ENCODE measurements around the gene BAZ1B.
A peak's percentile ranks its signal among the peaks of the same experiment; 100 is the strongest.
"Not testable (repeated sequence)": the region's sequence is repeated elsewhere in the genome, so short reads cannot be mapped to it uniquely, and the experiment has no call there.

BAZ1B gene

GRCh38 chr7:73425356-73425983 lies 96.6 kb downstream of the BAZ1B start:
- no peak for DNase-seq (ENCODE audit: low read depth)

- no peak for DNase-seq (ENCODE audit: low read depth)
These were observed 97.6 kb downstream of the BAZ1B start for GRCh38 chr7:73424489-73424885.

DNA sequence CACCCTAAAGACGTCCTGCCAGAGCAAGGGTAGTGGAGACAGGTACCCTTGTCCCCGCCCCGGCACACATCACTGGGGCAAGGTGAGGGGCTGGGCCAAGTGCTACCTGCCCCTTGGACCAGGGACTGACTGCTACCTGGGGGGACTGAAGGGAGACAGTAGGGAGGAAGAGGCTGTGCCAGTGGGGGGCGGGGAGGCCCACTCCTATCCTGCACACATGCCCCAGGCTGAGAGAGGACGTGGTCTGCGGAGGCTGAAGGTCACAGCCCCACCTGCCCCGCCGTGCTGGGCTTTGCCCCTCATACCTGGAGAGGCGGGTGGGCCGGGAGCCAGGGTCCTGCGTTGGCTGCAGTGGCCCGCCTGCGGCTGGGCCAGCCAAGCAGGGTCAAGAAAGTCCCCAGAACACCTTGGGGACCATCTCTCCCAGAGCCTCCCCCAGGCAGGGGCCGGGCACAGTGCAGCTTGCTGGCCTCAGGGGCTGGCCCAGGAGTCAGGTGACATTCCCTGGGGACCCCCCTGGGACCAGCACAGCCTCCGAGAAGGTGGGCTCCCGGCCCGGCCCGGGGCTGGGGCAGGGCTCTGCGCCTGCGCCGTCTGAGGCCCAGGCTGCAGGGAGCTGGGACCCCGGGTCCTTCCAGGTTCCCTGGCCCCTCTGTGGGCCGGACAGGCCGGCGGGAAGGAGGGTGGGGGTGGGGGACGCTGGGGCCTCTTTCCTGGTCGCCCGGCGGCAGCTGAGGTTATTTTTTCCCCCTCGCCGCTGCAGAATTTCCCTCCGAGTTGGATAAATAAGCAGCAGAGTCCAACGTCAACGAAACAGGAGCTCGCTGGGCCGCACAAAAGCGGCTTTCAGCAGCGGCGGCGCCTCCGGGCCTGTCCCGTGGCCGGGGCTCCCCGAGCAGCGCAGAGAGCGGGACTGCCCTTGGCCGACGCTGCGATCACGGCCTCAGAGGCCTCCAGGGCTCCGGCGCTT lies 98.3 kb downstream of the BAZ1B start:
- DNase-seq (ENCODE audit: low read depth): no peak

- not testable (repeated sequence) for DNase-seq (ENCODE audit: low read depth)
These were observed 101.5 kb downstream of the BAZ1B start for GRCh38 chr7:73420610-73421009.

DNA sequence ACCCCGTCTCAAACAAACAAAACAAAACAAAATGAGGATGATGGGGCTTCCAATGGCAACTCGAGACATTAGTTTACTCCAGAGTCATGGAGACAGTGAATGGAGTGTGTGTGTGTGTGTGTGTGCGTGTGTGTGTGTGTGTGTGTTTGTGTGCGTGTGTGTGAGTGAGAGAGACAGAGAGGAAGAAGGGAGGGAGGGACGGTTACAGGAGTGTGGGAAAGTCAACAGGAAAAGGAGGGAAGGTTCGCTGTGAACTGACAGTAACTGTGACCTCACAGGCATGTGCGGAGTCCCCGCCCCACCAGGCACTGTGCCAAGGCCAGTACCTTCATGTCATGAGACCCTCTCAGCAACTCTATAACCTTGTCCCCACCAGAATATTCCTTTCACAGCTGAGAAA lies 102.1 kb downstream of the BAZ1B start:
- DNase-seq (ENCODE audit: low read depth): not testable (repeated sequence)

DNA sequence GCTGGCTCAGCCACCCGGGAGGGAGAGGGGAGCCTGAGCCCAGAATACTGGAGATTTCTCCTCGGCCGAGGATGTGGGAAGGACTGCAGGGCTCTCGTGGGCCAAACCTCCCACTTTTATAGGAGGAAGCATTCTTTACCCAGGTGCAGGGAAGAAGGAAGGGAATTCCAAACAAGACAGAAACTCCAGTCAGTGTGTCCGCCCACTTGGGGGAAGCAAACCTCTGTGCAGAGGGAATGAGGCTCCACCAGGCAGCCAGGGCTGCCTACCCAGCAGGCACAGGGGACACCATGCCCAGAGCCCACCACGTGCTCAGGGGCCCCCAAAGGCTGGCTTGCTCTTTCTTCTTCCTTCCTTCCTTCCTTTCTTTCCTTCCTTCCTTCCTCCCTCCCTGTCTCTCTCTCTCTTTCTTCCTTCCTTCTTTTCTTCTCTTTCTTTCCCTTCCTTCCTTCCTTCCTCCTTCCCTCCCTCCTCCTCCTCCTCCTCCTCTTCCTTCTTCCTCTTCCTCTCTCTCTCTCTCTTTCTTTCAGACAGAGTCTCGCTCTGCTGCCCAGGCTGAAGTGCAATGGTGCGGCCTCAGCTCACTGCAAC lies 103.9 kb downstream of the BAZ1B start:
- no peak for DNase-seq (ENCODE audit: low read depth)

GRCh38 chr7:73410541-73411131 lies 111.5 kb downstream of the BAZ1B start:
- DNase-seq (ENCODE audit: low read depth): not testable (repeated sequence)

- not testable (repeated sequence) for DNase-seq (ENCODE audit: low read depth)
These were observed 117.2 kb downstream of the BAZ1B start for GRCh38 chr7:73404860-73405259.

DNA sequence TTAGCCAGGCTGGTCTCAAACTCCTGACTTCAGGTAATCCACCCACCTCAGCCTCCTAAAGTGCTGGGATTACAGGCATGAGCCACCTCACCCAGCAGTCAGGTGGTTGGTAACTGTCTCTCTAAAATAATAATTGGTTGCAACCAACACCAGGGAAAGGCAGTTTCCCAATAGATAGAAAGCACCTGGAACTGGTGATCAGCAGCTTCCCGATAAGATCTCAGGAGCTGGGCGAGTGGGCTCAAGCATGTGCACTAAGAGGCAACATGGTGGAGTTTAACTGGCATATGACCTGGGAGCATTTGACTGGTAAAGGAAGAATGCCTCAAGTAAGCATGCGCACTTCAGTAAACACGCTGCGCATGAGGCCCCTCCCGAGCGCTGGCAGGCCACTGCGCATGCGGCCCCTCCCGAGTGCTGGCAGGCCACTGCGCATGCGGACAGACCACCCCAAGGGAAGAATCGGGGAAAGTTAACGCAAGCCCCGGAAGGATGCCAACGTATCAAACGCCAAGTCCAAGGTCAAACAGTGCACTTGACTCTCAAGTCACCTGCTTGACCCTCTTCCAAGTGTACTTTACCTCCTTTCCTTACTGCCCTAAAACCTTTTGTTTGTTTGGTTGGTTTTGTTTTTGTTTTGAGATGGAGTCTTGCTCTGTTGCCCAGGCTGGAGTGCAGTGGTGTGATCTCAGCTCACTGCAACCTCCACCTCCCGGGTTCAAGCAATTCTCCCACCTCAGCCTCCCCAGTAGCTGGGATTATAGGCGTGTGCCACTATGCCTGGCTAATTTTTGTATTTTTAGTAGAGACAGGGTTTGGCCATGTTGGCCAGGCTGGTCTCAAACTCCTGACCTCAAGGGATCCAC lies 122.7 kb downstream of the BAZ1B start:
- peak; percentile 23 for DNase-seq (ENCODE audit: low read depth)

GRCh38 chr7:73397521-73398281 lies 124.4 kb downstream of the BAZ1B start:
- DNase-seq (ENCODE audit: low read depth): no peak

DNA sequence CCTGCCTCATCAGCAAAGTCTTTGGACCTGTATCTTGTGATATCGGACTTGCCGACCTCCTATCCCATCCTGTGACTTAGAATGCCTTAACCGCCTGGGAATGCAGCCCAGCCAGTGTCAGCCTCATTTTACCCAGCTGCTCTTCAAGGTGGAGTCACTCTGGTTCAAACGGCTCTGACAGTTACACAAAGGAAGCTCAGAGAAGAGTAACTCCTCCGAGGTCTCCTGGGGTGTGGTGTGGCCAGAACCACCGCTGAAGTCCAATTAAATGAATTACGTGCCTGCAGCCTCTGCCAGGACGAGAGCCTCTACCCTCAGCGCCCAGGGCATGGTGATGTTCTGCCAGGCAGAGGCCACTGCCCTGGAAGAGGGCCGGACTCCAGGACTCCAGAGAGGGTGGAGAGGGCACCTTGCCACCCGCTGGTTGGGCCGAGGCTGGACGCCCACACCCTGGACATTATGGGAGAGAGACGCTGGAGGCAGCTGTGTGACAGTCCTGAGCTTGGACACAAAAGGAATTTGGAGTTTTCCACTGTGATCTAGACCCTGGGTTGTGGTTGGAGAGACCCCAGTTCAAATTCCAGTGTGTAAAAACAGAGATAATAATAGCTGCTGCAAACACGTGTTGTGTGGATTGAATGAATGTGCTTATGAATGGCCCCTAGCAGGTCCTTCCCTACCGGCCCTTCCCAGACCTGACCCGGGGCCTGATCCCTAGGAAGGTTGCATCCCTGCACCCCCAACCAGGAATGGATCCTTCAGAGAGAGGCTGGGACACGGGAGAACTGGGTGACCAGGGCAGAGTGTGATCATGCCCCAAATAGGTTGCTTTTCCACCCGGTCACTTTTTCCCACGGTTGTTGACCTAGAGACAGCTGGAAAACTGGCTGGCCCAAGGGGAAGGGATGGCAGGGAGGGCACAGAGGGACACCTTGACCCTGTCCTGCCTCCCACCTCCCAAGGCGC lies 126.3 kb downstream of the BAZ1B start:
- DNase-seq (ENCODE audit: low read depth): no peak

DNA sequence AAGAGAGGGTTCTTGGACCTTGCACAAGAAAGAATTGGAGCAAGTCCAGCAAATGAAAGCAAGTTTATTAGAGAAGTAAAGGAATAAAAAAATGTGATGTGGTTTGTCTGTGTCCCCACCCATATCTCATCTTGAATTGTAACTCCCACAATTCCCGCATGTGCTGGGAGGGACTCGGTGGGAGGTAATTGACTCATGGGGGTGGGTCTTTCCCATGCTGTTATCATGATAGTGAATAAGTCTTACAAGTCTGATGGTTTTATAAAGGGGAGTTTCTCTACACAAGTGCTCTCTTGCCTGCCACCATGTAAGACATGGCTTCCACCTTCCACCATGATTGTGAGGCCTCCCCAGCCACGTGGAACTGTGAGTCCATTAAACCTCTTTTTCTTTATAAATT lies 127.7 kb downstream of the BAZ1B start:
- DNase-seq (ENCODE audit: low read depth): no peak

DNA sequence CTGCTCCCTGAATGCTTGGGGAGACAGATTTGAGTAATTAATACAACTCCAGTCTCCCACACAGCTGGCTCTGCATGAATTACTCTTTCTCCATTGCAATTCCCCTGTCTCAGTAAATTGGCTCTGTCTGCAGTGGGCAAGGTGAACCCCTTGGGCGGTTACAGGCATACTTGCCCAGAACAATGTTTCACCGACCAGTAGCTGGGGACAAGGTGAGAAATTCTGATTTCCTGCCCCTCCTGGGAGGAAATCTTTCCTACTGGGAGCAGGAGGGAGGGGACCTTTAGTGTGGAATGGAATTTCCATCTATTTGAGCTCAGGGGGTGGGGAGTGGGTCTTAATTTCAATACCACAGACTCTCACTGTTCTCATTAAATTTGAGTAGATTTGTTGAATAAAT lies 130.7 kb downstream of the BAZ1B start:
- no peak for DNase-seq (ENCODE audit: low read depth)

Data from stromal cell of bone marrow (primary cell).